ENCODE data around the gene ANKRD2.

The ANKRD2 gene

GRCh38 chr10:97611473-97611872 is 38.9 kb downstream of the ANKRD2 start:
- Histone ChIP-seq H3K79me2 (ENCODE audit: insufficient read depth, low read length) (no peaks in the 10 kb centered on the region), H3K4me2 (ENCODE audit: low read depth, low read length, poor library complexity, severe bottlenecking) (no peak overlapping the region), H3K36me3 (ENCODE audit: low read length) (no peaks in the 10 kb centered on the region), H3F3A (ENCODE audit: insufficient read depth) (no peaks in the 10 kb centered on the region), H3K9ac (ENCODE audit: low read length) (no peak overlapping the region), H3K27me3 (ENCODE audit: low read length) (no peaks in the 10 kb centered on the region), H3K9me3 (ENCODE audit: insufficient read depth, low read length) (no peaks in the 10 kb centered on the region), H4K20me1 (ENCODE audit: low read depth, low read length) (no peaks in the 10 kb centered on the region), H3K9me2 (replicated peaks; ENCODE audit: insufficient read depth, low read length) (no peaks in the 10 kb centered on the region), H3K27ac (ENCODE audit: low read depth, low read length) (no peak overlapping the region), H3K4me3 (ENCODE audit: insufficient read depth, low read length, poor library complexity, severe bottlenecking) (no peak overlapping the region), H2AFZ (ENCODE audit: low read depth, low read length, severe bottlenecking) (no peak overlapping the region)
- TF ChIP-seq CTCF (IDR thresholded peaks at IDR 0.05; ENCODE audit: insufficient read depth, low read length, poor library complexity, severe bottlenecking) = no peak
- TF ChIP-seq EZH2phosphoT487 (conservative IDR thresholded peaks at IDR 0.05; ENCODE audit: low read length) = no peak

- no peaks in the 10 kb centered on the region for H3K9me2 ChIP-seq (replicated peaks; ENCODE audit: insufficient read depth, low read length)
- no peaks in the 10 kb centered on the region for H3F3A ChIP-seq (ENCODE audit: insufficient read depth)
- no peaks in the 10 kb centered on the region for H3K36me3 ChIP-seq (ENCODE audit: low read length)
- H3K9ac ChIP-seq (ENCODE audit: low read length) = no peak overlapping the region
- H3K27me3 ChIP-seq (ENCODE audit: low read length) = no peaks in the 10 kb centered on the region
- no peak overlapping the region for H3K4me3 ChIP-seq (ENCODE audit: insufficient read depth, low read length, poor library complexity, severe bottlenecking)
- no peaks in the 10 kb centered on the region for H4K20me1 ChIP-seq (ENCODE audit: low read depth, low read length)
- no peaks in the 10 kb centered on the region for H3K79me2 ChIP-seq (ENCODE audit: insufficient read depth, low read length)
- TF ChIP-seq EZH2phosphoT487 (conservative IDR thresholded peaks at IDR 0.05; ENCODE audit: low read length) (no peak), CTCF (IDR thresholded peaks at IDR 0.05; ENCODE audit: insufficient read depth, low read length, poor library complexity, severe bottlenecking) (no peak)
- H3K4me2 ChIP-seq (ENCODE audit: low read depth, low read length, poor library complexity, severe bottlenecking) = no peak overlapping the region
- no peaks in the 10 kb centered on the region for H3K9me3 ChIP-seq (ENCODE audit: insufficient read depth, low read length)
- H3K27ac ChIP-seq (ENCODE audit: low read depth, low read length) = no peak overlapping the region
- H2AFZ ChIP-seq (ENCODE audit: low read depth, low read length, severe bottlenecking) = no peak overlapping the region
Measured at GRCh38 chr10:97612386-97612785, 39.8 kb downstream of the ANKRD2 start.

- H3K27ac ChIP-seq (ENCODE audit: low read depth, low read length) = no peak overlapping the region
- H3K4me3 ChIP-seq (ENCODE audit: insufficient read depth, low read length, poor library complexity, severe bottlenecking) = no peak overlapping the region
- H3K9ac ChIP-seq (ENCODE audit: low read length) = no peak overlapping the region
- no peaks in the 10 kb centered on the region for H3F3A ChIP-seq (ENCODE audit: insufficient read depth)
- H3K9me2 ChIP-seq (replicated peaks; ENCODE audit: insufficient read depth, low read length) = no peaks in the 10 kb centered on the region
- H3K27me3 ChIP-seq (ENCODE audit: low read length) = no peaks in the 10 kb centered on the region
- H3K79me2 ChIP-seq (ENCODE audit: insufficient read depth, low read length) = no peaks in the 10 kb centered on the region
- H4K20me1 ChIP-seq (ENCODE audit: low read depth, low read length) = no peaks in the 10 kb centered on the region
- H3K4me2 ChIP-seq (ENCODE audit: low read depth, low read length, poor library complexity, severe bottlenecking) = no peak overlapping the region
- no peaks in the 10 kb centered on the region for H3K9me3 ChIP-seq (ENCODE audit: insufficient read depth, low read length)
- TF ChIP-seq EZH2phosphoT487 (conservative IDR thresholded peaks at IDR 0.05; ENCODE audit: low read length) = no peak
- no peak for TF ChIP-seq CTCF (IDR thresholded peaks at IDR 0.05; ENCODE audit: insufficient read depth, low read length, poor library complexity, severe bottlenecking)
- H3K36me3 ChIP-seq (ENCODE audit: low read length) = no peaks in the 10 kb centered on the region
- no peak overlapping the region for H2AFZ ChIP-seq (ENCODE audit: low read depth, low read length, severe bottlenecking)
Measured at GRCh38 chr10:97618285-97618684, 45.7 kb downstream of the ANKRD2 start.

All from SU-DHL-6 (cell line).